Erythroblast (primary cell): ENCODE measurements around the gene LRTM2.

Experiments
- DNase-seq, 2 experiments: peaks; one replicate each; lab custom pipeline; 2025; lab: John Stamatoyannopoulos, UW
- GATA1 ChIP-seq: IDR thresholded peaks from 2 replicates; pipeline ENCODE4 v1.6.1; 2011; ENCODE audit warnings: low read depth, mild to moderate bottlenecking, control low read depth, low read length, moderate library complexity
- POLR2A ChIP-seq: IDR thresholded peaks from 2 replicates; pipeline ENCODE4 v1.6.1; 2011; ENCODE audit warnings: mild to moderate bottlenecking, low read length

Gene LRTM2

GRCh38 chr12:1833596-1834028 is 13.2 kb downstream of the LRTM2 start:
- TF ChIP-seq GATA1 (no peak), POLR2A (no peak)
- no peak for DNase-seq

GRCh38 chr12:1834186-1834925 is 14.0 kb downstream of the LRTM2 start:
- DNase-seq = no peak
- TF ChIP-seq POLR2A = no peak
- no peak for TF ChIP-seq GATA1

DNA sequence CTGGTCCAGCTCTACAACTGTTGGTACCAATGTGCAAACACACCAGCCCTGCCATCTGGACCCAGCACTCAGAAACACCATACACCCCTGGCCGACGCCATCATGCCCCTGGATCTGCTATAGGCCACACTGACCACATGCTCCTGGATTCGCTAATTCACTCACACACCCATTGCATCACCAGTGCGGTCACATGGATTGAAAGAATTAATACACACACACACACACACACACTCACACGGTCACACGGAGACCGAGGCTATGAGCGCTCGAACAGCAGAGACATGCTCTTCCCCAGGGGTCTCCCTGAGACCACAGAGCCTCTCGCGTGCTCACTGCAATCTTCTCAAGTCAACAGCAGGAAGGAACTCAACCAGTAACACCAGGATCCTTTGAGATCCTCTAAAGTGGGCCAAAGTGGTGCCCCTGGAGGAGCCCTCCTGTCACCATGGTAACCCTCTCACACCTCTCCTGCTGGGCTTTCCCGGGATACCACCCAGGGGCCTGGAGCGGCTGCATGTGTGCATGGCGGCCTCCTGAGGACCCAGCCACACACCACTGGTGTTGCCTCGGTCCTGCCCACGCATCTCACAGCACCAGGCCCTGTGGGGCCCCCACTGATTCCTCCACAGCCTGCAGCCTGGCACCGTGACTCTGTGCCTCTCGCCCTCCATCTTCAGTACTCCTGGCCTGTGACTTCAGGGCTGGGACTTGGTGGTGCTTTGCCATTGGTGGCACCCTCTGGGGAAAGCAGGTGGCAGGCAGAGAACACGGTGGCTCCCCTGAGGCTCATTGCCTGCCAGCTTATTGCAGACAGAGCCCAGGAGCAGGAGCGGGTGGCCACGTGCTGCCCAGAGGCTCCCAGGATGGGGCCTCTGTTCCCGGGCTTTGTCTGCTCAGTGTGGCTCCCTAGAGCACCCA is 15.1 kb downstream of the LRTM2 start:
- no peak for DNase-seq
- no peak for TF ChIP-seq POLR2A

DNA sequence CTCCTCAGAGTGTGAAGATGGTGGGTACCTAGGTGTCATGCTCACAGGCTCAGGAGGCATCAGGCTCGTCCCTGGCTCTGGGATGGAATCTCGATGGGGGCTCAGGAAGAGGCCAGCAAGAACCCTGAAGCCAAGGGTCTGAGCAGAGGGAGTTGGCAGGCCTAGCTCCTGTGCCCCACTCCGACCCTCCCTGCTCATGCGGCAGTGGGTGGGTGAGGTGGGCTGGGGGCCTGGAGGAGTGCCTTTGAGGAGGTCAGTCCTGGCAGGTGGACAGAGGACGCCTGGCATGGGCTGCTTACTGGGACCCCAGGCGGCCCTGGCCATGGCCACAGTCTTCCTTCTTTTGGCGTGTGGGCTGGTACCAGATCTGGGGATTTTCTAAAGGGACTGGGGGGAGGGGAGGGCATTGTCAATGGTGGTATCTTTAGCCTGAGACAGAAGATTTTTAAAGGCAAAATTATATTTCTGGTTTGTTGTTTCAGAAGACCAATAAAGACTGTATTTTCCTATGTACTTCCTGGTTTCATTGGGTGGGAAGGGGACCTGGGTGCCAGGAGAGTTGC is 16.0 kb downstream of the LRTM2 start:
- no peak for DNase-seq
- TF ChIP-seq POLR2A (no peak), GATA1 (no peak)

DNA sequence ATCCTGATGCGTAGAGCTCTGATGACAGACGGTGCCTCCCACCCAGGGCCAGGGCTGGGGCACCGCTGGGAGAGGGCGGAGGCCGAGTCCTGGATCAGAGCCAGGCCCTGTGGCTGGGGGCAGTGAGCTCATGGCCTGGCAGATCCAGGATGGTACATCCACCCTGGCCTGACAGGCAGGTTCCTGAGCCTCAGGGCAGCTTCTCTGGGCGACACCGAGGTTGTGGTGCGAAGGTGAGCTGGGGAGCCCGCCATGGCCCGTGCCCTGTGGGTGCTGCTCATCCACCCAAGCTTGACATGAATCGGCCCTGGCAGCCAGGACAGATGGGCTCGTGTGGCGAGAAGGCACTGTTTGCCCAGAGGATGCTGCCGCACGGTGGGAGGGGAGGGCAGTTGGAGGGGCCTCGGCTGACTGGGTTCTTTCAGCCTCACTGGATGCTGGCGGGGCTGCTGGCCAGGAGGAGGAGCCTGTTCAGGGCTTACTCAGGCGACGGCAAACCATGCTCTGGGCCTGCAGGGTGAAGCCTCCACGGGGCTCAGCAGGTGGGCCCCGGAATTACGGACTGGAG is 16.6 kb downstream of the LRTM2 start:
- TF ChIP-seq GATA1 (no peak), POLR2A (no peak)

DNA sequence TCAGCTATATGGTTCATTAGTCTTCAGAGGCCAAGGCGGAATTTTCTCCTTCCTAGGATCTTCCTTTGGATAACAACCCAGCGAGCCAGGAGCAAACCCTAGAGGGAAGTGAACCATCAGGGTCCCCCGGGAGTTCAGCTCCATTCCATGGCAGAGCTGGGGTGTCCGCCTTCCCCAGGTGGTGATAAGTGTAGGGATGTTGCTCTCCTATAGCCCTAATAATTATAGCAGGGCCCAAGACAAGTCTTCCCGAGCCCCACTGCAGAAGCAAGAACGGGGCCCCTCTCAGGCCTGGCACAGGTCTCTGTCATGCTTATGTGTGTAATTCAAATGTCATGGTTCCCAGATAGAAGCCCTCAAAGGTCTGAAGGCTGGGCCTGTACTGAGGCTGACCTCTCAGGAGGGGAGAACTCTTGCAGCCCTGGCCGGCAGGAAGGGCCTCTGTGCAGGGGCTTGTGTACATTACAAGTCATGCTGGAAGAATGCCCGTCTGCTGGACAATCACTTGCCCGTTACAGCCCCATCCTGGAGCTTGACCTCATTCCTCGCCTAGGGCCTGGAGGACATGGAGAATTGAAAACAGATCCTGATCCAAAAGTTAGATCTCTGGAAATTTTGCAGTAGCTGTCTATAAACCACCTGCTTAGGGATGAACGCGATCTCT is 17.3 kb downstream of the LRTM2 start:
- no peak for DNase-seq
- TF ChIP-seq GATA1 (no peak), POLR2A (no peak)

More for the DNA sequence above, 16.6 kb downstream of the LRTM2 start:
- no peak for DNase-seq

- DNase-seq = no peak
- TF ChIP-seq GATA1 (no peak), POLR2A (no peak)
Measured at GRCh38 chr12:1838205-1838993, 18.0 kb downstream of the LRTM2 start.

DNA sequence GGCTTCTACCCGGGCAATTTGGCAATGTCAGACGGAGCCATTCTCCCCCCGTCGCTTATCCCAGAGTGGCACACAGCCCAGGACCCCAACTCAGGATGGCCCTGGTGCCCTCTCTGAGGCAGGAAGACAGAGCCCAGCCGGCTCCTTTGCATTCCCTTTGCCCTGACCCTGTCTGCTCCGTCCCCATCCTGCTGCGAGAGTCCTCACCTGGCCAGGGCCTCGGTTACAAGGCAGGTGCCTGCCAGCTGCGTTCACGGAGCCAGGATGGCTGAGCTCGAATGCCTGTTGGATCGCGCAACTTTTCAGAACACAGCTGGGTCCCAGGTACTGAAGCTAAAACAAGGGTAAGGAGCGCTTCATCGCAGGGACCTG is 18.6 kb downstream of the LRTM2 start:
- TF ChIP-seq POLR2A = no peak
- TF ChIP-seq GATA1 = no peak
- no peak for DNase-seq

DNA sequence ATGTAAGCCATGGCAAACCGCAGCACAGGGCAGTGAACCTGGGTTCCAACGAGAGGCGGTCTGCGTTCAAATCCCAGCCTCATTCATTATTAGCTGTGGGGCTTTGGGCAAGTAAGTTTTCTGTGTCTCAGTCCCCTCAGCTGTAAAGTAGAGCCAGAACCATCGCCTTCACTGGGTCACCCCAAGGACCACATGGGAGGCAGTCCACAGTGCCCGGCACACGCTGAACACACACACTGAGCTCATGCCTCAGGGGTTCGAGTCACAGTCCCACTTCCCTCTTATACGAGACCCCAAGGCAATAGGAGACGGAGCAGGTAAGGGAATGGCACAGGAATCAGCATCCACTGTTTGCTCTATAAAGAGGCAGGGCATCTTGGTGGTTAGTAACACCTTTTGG is 19.1 kb downstream of the LRTM2 start:
- TF ChIP-seq GATA1 (no peak), POLR2A (no peak)
- DNase-seq = no peak

DNA sequence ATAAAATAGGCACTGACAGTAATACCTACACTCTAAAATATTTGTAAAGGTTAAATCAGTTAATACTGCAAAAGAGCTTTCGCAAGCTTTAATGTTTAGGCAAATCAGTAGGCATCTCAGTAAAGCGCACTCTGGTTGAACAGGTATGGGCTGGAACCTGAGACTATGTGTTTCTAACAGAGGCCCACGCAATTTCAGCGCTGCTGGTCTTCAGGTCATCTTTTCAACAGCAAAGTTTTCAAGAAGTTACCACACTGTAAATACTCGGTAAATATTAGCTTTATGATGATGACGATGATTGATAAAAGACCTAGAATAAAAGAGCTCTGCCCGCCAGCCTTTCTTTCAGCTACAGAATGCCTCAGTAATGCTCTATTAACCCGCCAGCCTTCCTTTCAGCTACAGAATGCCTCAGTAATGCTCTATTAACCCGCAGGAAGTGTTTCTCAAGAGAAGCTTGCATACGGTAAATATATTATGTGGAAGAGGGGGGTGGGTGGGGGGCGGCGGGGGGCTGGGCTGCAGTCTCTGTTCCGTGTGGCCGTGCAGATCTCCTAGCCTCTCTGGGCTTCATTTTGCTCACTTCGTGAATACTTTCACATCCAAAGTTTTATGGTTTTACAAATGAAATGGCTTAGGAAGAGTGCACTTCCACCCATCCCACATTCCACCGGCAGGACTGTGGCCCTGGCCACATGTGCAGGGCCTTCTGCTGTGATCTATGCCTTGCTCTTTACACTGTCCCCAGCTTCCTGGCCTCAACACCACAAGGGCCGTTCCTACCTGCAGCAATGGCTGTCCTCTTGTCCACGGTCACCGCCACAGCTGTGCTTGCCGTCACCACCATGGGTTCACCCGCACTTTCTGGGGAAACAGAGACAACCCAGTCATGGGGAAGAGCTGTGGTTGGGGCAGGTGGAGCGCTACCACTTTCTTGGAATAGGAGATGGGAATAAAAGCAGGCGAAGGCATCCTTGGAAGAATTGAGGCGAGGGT is 19.9 kb downstream of the LRTM2 start:
- TF ChIP-seq POLR2A (no peak), GATA1 (no peak)
- DNase-seq = no peak

DNA sequence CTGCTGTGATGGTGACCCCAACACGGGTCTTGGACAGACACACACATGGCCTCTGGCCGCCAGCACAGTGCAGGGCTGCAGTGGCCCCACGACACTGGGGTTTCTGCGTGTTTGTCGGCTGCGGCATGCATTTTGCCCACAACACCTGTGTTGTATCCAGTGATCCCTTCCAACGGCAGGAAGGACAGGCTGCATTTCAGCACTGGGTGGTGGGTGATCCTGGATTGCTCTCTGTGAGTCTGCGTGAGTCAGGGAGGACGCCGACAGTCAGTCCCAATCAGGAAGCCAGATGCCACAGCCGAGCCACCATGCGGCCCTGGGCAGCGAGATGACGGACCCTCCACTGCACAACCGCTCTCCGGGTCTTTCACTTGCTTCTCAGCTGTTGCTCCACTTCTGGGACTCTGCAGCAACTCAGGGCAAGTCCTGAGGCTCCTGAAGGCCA is 20.6 kb downstream of the LRTM2 start:
- TF ChIP-seq POLR2A (no peak), GATA1 (no peak)
- DNase-seq = no peak

- DNase-seq = no peak
- no peak for TF ChIP-seq POLR2A
- no peak for TF ChIP-seq GATA1
Measured at GRCh38 chr12:1841586-1842182, 21.3 kb downstream of the LRTM2 start.
